Measurements from ENCODE around the gene PHOX2B.
A peak's percentile ranks its signal among the peaks of the same experiment; 100 is the strongest.

PHOX2B gene

GRCh38 chr4:41748571-41749475, at the start of gene PHOX2B:
Gene PHOX2B (minus strand): TSS chr4:41748725. CDS start chr4:41748610, 115 bp downstream.
- DNase-seq: no peak

GRCh38 chr4:41797260-41797659, 48.7 kb upstream of the PHOX2B start:
- DNase-seq: no peak

- peak; percentile 69 to 75 for DNase-seq
Observed at GRCh38 chr4:41796545-41797210, 48.2 kb upstream of the PHOX2B start.

GRCh38 chr4:41795796-41796385, 47.4 kb upstream of the PHOX2B start:
- peak; percentile 97 to 99 for DNase-seq

- no peak for DNase-seq
Observed at GRCh38 chr4:41792166-41792565, 43.6 kb upstream of the PHOX2B start.

GRCh38 chr4:41791557-41791956, 43.0 kb upstream of the PHOX2B start:
- DNase-seq: peak in 1 of 2 experiments; percentile 35

GRCh38 chr4:41787931-41788330, 39.4 kb upstream of the PHOX2B start:
- no peak for DNase-seq

- no peak for DNase-seq
Observed at GRCh38 chr4:41785665-41786064, 37.1 kb upstream of the PHOX2B start.

GRCh38 chr4:41784191-41784979, 35.9 kb upstream of the PHOX2B start:
- peak; percentile 81 to 96 for DNase-seq

GRCh38 chr4:41776466-41776865, 27.9 kb upstream of the PHOX2B start:
- no peak for DNase-seq

- no peak for DNase-seq
Observed at GRCh38 chr4:41763729-41764128, 15.2 kb upstream of the PHOX2B start.

GRCh38 chr4:41758884-41759283, 10.4 kb upstream of the PHOX2B start:
- DNase-seq: no peak

- DNase-seq: no peak
Observed at GRCh38 chr4:41757521-41758156, 9.1 kb upstream of the PHOX2B start.

GRCh38 chr4:41753942-41754341, 5.4 kb upstream of the PHOX2B start:
- DNase-seq: peak; percentile 18 to 76

- no peak for DNase-seq
Observed at GRCh38 chr4:41752081-41752836, 3.7 kb upstream of the PHOX2B start.

- DNase-seq: no peak
Observed at GRCh38 chr4:41751449-41752061, 3.0 kb upstream of the PHOX2B start.

GRCh38 chr4:41750626-41751448, 2.3 kb upstream of the PHOX2B start:
- DNase-seq: no peak

GRCh38 chr4:41750121-41750625, 1.6 kb upstream of the PHOX2B start:
- DNase-seq: peak in 1 of 2 experiments; percentile 37

GRCh38 chr4:41749631-41750039, 1.1 kb upstream of the PHOX2B start:
- DNase-seq: peak in 1 of 2 experiments; percentile 30

- DNase-seq: no peak
Observed at GRCh38 chr4:41748074-41748570, 403 bp downstream of the PHOX2B start.

Data from NCI-H524 (cell line).